Fibroblast of the aortic adventitia (primary cell): ENCODE measurements around the gene TMEM229B. TPM values are rescaled to one million over a fixed set of nuclear protein-coding genes. Genes with fewer than 3 reads are reported as not detected.
A peak's percentile ranks its signal among the peaks of the same experiment; 100 is the strongest.

Experiments used
- DNase-seq: peaks from one replicate; pipeline ENCODE4 v3.0.0-alpha.2; 2010; ENCODE audit warnings: low read depth
- H3K4me3 ChIP-seq: 2 replicates; pipeline ENCODE4 v1.5.1; 2011; ENCODE audit warnings: low read depth, mild to moderate bottlenecking, control low read depth, low read length, moderate library complexity
- CTCF ChIP-seq: IDR thresholded peaks from 2 replicates; pipeline ENCODE4 v1.5.1; 2011; ENCODE audit warnings: mild to moderate bottlenecking, low read length, control low read depth, inconsistent platforms; ENCODE audit not compliant: insufficient read depth
- total RNA-seq: library from RNA; depleted of rRNA; stranded (reverse); fragments of >200 nt; gene quantifications from 2 replicates; pipeline ENCODE4 v1.2.3, GENCODE V29; 2012; ENCODE audit warnings: low replicate concordance

The TMEM229B gene
- total RNA-seq, 1 donor: 0.81 TPM

DNA sequence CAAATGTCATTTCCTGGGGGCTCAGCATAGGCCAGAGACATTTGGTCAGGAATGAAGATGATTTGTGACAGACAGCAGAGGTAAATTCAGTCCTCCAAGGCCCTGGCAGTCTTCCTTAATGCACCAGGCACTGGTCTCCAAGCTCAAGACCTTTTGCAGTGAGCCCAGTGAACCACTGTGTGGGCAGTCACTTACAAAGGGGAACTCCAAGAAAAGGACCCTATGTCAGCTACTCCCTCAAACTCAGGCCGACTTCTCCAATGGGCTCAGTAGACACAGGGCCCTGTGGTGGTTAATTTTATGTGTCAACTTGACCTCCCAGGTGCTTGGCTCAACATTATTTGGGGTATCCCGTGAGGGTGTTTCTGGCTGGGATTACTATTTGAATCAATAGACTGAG, 47.3 kb downstream of the TMEM229B start:
- DNase-seq: no peak
- TF ChIP-seq CTCF: no peak
- H3K4me3 ChIP-seq: no peak overlapping the region

DNA sequence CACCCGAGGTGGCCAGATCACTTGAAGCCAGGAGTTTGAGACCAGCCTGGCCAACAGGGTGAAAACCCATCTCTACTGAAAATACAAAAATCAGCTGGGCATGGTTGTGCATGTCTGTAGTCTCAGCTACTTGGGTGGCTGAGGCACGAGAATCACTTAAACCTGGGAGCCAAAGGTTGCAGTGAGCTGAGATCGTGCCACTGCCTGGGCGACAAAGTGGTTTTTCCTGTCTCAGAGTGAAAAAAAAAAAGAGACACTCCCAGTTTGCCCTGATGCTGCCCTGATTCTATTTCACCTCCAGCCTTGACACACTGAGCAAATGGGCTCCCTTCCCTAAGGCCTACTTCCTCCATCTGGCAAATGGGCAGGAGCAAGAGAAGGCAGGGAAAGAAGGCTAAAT, 48.0 kb downstream of the TMEM229B start:
- H3K4me3 ChIP-seq: no peak overlapping the region
- no peak for DNase-seq
- no peak for TF ChIP-seq CTCF

GRCh38 chr14:67438969-67439368, 49.6 kb downstream of the TMEM229B start:
- no peak overlapping the region for H3K4me3 ChIP-seq
- no peak for TF ChIP-seq CTCF
- no peak for DNase-seq

DNA sequence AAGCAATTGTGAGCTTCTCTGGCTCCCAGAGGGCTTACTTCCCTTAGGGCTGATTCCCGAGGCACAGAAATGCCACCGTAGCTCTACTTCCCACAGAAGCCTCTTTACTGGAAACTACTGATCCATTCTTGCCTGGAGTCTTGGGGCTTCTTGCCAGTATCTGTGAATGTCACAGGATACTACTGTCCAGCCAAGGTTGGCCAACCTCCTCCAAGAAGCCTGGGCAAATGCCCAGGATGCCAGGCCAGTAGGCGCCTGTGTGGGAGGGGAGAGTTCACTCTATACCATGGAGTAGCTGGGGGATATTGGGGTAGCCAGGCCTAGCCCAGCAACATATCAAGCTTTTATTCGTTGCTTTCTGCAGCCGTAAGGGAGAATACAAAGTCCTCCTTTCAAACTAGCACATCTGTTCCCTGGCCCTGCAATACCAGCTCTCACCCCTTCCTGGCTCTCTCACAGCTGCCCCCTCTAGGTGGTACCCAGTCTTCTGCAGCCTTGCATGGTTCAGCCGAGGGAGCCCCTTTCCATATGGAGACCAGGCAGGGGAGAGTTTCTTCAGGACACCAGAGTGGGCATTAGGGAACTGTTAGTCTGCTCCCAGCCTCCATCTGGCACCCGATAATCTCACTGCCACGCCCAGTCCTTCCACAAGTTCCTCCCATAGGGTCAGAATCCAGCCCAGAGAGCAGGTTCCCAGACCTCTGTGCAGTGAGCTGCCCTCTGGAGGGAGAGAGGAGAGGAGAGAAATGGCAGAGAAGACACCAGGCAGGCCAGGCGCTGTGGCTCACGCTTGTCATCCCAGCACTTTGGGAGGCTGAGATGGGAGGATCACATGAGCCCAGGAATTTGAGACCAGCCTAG, 52.3 kb downstream of the TMEM229B start:
- DNase-seq: no peak
- TF ChIP-seq CTCF: no peak
- no peak overlapping the region for H3K4me3 ChIP-seq

- DNase-seq: no peak
- no peak overlapping the region for H3K4me3 ChIP-seq
- TF ChIP-seq CTCF: no peak
Observed at GRCh38 chr14:67435603-67436002, 52.9 kb downstream of the TMEM229B start.

DNA sequence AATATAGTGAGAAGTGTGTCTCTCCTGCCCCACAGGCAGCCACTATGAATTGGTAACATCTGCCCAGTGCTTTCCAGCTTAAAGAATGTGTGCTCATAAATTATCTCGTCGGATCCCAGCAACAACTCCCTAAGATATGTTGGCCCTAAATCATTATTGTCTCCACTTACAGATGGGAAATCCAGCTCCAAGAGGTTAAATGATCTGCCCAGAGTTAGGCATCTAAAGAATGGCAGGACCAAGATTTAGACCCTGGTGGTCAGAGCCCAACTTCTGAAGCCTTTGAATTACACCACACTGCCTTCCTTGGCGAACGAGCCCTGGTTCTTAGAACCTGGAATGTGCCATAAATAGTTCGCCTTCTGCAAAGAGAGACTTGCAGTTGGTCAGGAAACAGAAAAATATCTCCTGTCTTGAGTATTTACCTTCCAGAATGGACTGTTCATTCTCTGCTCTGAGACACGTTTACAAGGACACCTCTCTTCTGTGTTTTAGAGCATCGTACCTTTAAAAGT, 56.4 kb downstream of the TMEM229B start:
- peak; percentile 52 for DNase-seq
- no peak for TF ChIP-seq CTCF
- H3K4me3 ChIP-seq: no peak overlapping the region
